Lower leg skin (tissue), 3 donors: Measurements from ENCODE around the gene TMEM170A.

ENCODE experiments used
- CTCF ChIP-seq, 3 donors: fragments of 450-650 bp; IDR thresholded peaks; one replicate each; pipeline ENCODE4 v1.5.1; 2016; ENCODE audit warnings: antibody characterized with exemption in 3 of 3, mild to moderate bottlenecking in 3 of 3, moderate library complexity in 2 of 3
- POLR2A ChIP-seq, 2 donors: fragments of 450-650 bp; IDR thresholded peaks; one replicate each; pipeline ENCODE4 v1.6.1; 2016 to 2017; ENCODE audit warnings: antibody characterized with exemption in 2 of 2, mild to moderate bottlenecking in 1 of 2, moderate library complexity in 1 of 2

GRCh38 chr16:75415169-75415905 is 49.2 kb downstream of the TMEM170A start:
- TF ChIP-seq CTCF (IDR thresholded peaks at IDR 0.05) (no peak), POLR2A (IDR thresholded peaks at IDR 0.05) (no peak)
